HEK293T (cell line): ENCODE data around the gene SLC16A8.

Experiments used
- ELF4 ChIP-seq: fragments of 450-650 bp; IDR thresholded peaks from 2 replicates; pipeline ENCODE4 v1.6.1; 2017; ENCODE audit warnings: antibody characterized with exemption
- LEF1 ChIP-seq: fragments of 450-650 bp; IDR thresholded peaks from 2 replicates; pipeline ENCODE4 v1.6.1; 2017; ENCODE audit warnings: mild to moderate bottlenecking, borderline replicate concordance
- PKNOX1 ChIP-seq: fragments of 450-650 bp; IDR thresholded peaks from 2 replicates; pipeline ENCODE4 v1.6.1; 2016
- SP1 ChIP-seq: fragments of 450-650 bp; IDR thresholded peaks from 2 replicates; pipeline ENCODE4 v1.6.1; 2017

- TF ChIP-seq LEF1 (no peak), SP1 (no peak), ELF4 (no peak), PKNOX1 (no peak)
Measured at GRCh38 chr22:38083931-38084631, at the start of gene SLC16A8.
